ENCODE measurements around the gene ZNF519.

The ZNF519 gene

DNA sequence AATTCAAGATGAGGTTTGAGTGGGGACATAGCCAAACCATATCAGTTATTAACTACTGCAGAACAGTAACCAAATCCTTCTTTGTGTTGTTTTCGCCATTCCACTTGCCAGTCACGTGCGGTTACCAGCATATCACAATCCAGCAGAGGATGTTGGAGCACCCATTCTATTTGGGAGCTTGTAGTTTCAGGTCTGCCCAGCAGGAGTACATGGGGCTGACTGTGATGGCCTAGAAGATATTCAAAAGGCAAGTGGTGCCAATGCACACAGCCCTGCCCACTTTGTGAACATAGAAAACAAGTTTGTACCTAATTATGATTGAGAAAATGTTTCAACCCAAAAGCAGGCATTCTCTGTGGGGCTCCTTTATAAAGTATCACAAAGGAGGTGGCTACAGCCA lies 57.0 kb downstream of the ZNF519 start:
- Histone ChIP-seq H3K4me3 (ENCODE audit: low read depth, low read length) (no peak overlapping the region), H3K36me3 (no peaks in the 10 kb centered on the region), H3K27ac (no peak overlapping the region), H3K9me3 (ENCODE audit: severe bottlenecking) (no peaks in the 10 kb centered on the region), H3K27me3 (ENCODE audit: insufficient read depth, low read depth, severe bottlenecking) (no peaks in the 10 kb centered on the region)
- TF ChIP-seq, protein P1, sequence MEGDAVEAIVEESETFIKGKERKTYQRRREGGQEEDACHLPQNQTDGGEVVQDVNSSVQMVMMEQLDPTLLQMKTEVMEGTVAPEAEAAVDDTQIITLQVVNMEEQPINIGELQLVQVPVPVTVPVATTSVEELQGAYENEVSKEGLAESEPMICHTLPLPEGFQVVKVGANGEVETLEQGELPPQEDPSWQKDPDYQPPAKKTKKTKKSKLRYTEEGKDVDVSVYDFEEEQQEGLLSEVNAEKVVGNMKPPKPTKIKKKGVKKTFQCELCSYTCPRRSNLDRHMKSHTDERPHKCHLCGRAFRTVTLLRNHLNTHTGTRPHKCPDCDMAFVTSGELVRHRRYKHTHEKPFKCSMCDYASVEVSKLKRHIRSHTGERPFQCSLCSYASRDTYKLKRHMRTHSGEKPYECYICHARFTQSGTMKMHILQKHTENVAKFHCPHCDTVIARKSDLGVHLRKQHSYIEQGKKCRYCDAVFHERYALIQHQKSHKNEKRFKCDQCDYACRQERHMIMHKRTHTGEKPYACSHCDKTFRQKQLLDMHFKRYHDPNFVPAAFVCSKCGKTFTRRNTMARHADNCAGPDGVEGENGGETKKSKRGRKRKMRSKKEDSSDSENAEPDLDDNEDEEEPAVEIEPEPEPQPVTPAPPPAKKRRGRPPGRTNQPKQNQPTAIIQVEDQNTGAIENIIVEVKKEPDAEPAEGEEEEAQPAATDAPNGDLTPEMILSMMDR (IDR thresholded peaks at IDR 0.05; ENCODE audit: low read depth, low read length), result no peak; the same call in 1 of the 2 replicates
- DNase-seq, result no peak

DNA sequence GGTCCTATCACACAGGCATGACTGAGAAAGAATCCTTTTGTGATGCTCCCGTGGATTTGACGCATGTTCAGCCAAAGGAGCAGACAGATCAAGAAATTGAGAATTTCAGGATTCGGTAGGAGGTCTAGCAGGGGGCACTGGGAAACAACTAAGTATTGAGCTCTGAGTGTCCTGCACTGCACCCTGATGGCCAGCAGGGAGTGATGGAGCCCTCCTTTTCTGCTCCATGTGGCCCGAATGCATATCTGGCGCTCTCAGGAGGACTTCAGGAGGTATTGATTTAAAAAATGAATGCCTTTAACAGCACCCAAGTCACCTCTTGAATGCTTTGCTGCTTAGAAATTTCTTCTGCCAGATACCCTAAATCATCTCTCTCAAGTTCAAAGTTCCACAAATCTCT lies 58.0 kb downstream of the ZNF519 start:
- Histone ChIP-seq H3K9me3 (ENCODE audit: severe bottlenecking) (no peaks in the 10 kb centered on the region), H3K4me3 (ENCODE audit: low read depth, low read length) (no peak overlapping the region), H3K27ac (no peak overlapping the region), H3K36me3 (no peaks in the 10 kb centered on the region), H3K27me3 (ENCODE audit: insufficient read depth, low read depth, severe bottlenecking) (no peaks in the 10 kb centered on the region)
- DNase-seq, result peak; percentile 21
- TF ChIP-seq, protein P1 (IDR thresholded peaks at IDR 0.05; ENCODE audit: low read depth, low read length), result peak; percentile 65

DNA sequence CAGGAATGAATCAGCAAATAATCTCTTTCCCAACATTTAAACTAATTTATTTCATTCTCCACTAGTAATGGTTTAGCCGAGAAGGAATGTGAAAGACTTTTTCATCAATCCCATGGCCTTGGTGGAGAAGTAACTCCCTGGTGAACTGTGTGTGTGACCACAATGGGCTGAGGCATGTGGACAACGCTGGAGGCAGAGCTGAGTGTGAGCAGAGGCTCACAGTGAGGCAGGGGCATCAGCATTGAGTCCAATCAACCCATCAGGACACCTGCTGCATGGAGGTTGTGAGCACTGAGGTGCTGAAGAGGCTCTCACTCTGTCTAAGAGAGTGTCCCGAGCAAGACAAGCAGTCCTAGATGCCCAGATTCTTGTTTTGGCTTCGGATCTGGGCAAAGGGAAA lies 78.6 kb downstream of the ZNF519 start:
- H3K27me3 ChIP-seq (ENCODE audit: insufficient read depth, low read depth, severe bottlenecking), result peaks cover 3% of the 10 kb centered on the region
- H3K27ac ChIP-seq, result no peak overlapping the region
- no peak overlapping the region for H3K4me3 ChIP-seq (ENCODE audit: low read depth, low read length)
- no peak for DNase-seq
- H3K9me3 ChIP-seq (ENCODE audit: severe bottlenecking), result peaks cover 2% of the 10 kb centered on the region
- H3K36me3 ChIP-seq, result no peaks in the 10 kb centered on the region
- TF ChIP-seq, protein P1 (IDR thresholded peaks at IDR 0.05; ENCODE audit: low read depth, low read length), result no peak

Measured in WERI-Rb-1 (cell line).